Measurements from ENCODE around the gene KRTAP5-5.
A peak's percentile ranks its signal among the peaks of the same experiment; 100 is the strongest.

DNA sequence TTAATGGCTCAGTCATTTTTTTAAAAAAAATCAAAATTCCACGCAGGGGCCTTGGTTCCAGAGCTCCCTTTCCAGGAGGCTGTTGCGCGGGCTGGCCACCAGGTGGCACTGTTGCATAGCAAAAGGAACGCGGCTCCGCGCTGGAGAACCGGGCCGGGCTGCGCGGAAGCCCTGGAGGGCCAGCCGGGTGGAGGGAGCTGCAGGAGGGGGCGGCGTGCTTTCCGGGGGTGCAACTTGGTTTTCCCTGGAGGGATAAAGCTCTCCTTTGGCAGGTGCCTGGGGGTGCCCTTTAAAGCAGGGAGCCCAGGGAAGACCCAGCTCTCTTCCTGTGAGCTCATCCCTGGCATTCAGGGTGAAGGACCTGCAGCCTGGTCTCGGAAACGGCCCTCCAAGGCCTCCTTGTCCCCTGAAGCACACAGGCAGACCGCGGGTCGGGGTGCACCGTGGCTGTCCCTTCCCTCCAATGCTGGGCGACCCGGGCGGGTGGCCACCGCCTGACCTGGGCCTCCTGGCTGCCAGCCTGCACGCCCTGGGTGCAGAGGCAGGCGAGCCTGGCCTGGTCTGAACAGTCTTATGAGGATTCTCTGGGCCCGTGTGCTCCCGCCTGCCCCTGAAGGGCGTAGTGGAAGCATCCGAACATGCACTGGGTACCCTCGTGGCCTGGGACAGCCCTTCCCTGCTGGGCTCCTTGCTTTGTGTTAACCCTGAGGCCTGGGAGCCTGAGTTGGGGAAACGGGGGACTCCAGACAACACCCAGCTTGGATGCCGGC lies 23.4 kb downstream of the KRTAP5-5 start:
- TF ChIP-seq CTCF (IDR thresholded peaks at IDR 0.05; ENCODE audit: control extremely low read depth in 1 of 3, insufficient read depth in 1 of 3, low read depth in 1 of 3, low read length in 3 of 3) (peak; percentile 76 to 92 (median 88)), SP1 (IDR thresholded peaks at IDR 0.05; ENCODE audit: low read depth, low read length) (no peak), TAF1 (IDR thresholded peaks at IDR 0.05; ENCODE audit: low read depth, low read length) (no peak), ZNF274 (IDR thresholded peaks at IDR 0.05; ENCODE audit: borderline replicate concordance, extremely low read depth, low read length) (no peak), USF2 (IDR thresholded peaks at IDR 0.05; ENCODE audit: low read length) (no peak), CHD1 (IDR thresholded peaks at IDR 0.05; ENCODE audit: low read depth, low read length) (no peak), CHD2 (IDR thresholded peaks at IDR 0.05; ENCODE audit: low read length) (no peak), CEBPB (IDR thresholded peaks at IDR 0.05; ENCODE audit: low read depth, low read length) (no peak), MAFK (IDR thresholded peaks at IDR 0.05; ENCODE audit: low read depth, low read length) (no peak), JUND (IDR thresholded peaks at IDR 0.05; ENCODE audit: low read length) (no peak), YY1 (IDR thresholded peaks at IDR 0.05; ENCODE audit: low read depth, low read length) (no peak), KDM5A (IDR thresholded peaks at IDR 0.05; ENCODE audit: low read length) (no peak), CREB1 (IDR thresholded peaks at IDR 0.05) (no peak)
